HepG2 (cell line): Measurements from ENCODE around the gene HELZ2. TPM values are rescaled to one million over a fixed set of nuclear protein-coding genes. Genes with fewer than 3 reads are reported as not detected.
A peak's percentile ranks its signal among the peaks of the same experiment; 100 is the strongest.

Experiments
- AKAP8 ChIP-seq: sonication (generic); formaldehyde crosslinking; IDR thresholded peaks from 2 replicates; pipeline ENCODE4 v1.5.1; 2020; ENCODE audit warnings: mild to moderate bottlenecking, missing genetic modification reagents
- CREBL2 ChIP-seq: sonication (generic); formaldehyde crosslinking; IDR thresholded peaks from 2 replicates; pipeline ENCODE4 v1.8.1; 2023; ENCODE audit warnings: missing genetic modification reagents, mild to moderate bottlenecking, borderline replicate concordance
- DNMT1 ChIP-seq: sonication (generic); formaldehyde crosslinking; IDR thresholded peaks from 2 replicates; pipeline ENCODE4 v1.5.1; 2020; ENCODE audit warnings: mild to moderate bottlenecking, missing genetic modification reagents
- RERE ChIP-seq: IDR thresholded peaks from 2 replicates; pipeline ENCODE4 v1.6.1; 2016; ENCODE audit warnings: low read depth, missing genetic modification reagents, missing compliant biosample characterization
- SIN3B ChIP-seq: fragments of 150-350 bp; IDR thresholded peaks from 2 replicates; pipeline ENCODE4 v1.6.1; 2014; ENCODE audit warnings: low read length
- TBX2 ChIP-seq: sonication (generic); formaldehyde crosslinking; IDR thresholded peaks from 2 replicates; pipeline ENCODE4 v1.5.0; 2020; ENCODE audit warnings: missing genetic modification reagents, mild to moderate bottlenecking, borderline replicate concordance
- ZNF431 ChIP-seq: sonication (generic); formaldehyde crosslinking; IDR thresholded peaks from 2 replicates; pipeline ENCODE4 v1.9.0; 2022; ENCODE audit warnings: missing genetic modification reagents, low read depth, mild to moderate bottlenecking, borderline replicate concordance
- ZNF607 ChIP-seq: sonication (generic); formaldehyde crosslinking; IDR thresholded peaks from 2 replicates; pipeline ENCODE4 v1.5.1; 2020; ENCODE audit warnings: missing genetic modification reagents, mild to moderate bottlenecking, borderline replicate concordance
- ZNF780A ChIP-seq: sonication (generic); formaldehyde crosslinking; IDR thresholded peaks from 2 replicates; pipeline ENCODE4 v1.8.0; 2022; ENCODE audit warnings: mild to moderate bottlenecking, missing genetic modification reagents, moderate library complexity
- ZNF839 ChIP-seq: sonication (generic); formaldehyde crosslinking; IDR thresholded peaks from 2 replicates; pipeline ENCODE4 v1.4.0; 2020; ENCODE audit warnings: missing genetic modification reagents, mild to moderate bottlenecking, borderline replicate concordance
- polyA plus RNA-seq, 8 experiments: library from polyadenylated mRNA; depleted of rRNA in 3 of 8; stranded (reverse) in 7 of 8; unstranded in 1 of 8; fragments of >200 nt; fragmentation: Illumina TruSeq in 4 of 8; extraction: Trizol in 4 of 8; gene quantifications; 2 replicates each; pipeline versions ENCODE4 v1.2.1 to v1.2.3, GENCODE V29; 2011 to 2016; ENCODE audit warnings: low read depth in 4 of 8, missing spikeins in 1 of 8, mixed read lengths in 1 of 8; ENCODE audit not compliant: insufficient read depth in 1 of 8
- total RNA-seq, 5 experiments: library from RNA; depleted of rRNA; stranded (reverse); fragments of >200 nt; fragmentation: Illumina TruSeq; extraction: Trizol; gene quantifications; 2 replicates each; pipeline ENCODE4 v1.2.3, GENCODE V29; 2016; ENCODE audit warnings: low read depth in 1 of 5
- TF ChIP-seq, protein P1 (sequence below): fragments of 450-650 bp; IDR thresholded peaks from 2 replicates; pipeline ENCODE4 v1.6.1; 2017; ENCODE audit warnings: mild to moderate bottlenecking
- TF ChIP-seq, protein P2 (sequence below): sonication (generic); formaldehyde crosslinking; IDR thresholded peaks from 2 replicates; pipeline ENCODE4 v1.5.0; 2020; ENCODE audit warnings: mild to moderate bottlenecking, missing genetic modification reagents, borderline replicate concordance
- TF ChIP-seq, protein P3 (sequence below): sonication (generic); formaldehyde crosslinking; IDR thresholded peaks from 2 replicates; pipeline ENCODE4 v1.4.0; 2020; ENCODE audit warnings: missing genetic modification reagents, borderline replicate concordance

The HELZ2 gene
- total and polyA plus RNA-seq, 2 of the 13 experiments (the other 11 are each of a cell fraction or from before 2014, with no cell fraction given), result 9.6 to 10.1 TPM

DNA sequence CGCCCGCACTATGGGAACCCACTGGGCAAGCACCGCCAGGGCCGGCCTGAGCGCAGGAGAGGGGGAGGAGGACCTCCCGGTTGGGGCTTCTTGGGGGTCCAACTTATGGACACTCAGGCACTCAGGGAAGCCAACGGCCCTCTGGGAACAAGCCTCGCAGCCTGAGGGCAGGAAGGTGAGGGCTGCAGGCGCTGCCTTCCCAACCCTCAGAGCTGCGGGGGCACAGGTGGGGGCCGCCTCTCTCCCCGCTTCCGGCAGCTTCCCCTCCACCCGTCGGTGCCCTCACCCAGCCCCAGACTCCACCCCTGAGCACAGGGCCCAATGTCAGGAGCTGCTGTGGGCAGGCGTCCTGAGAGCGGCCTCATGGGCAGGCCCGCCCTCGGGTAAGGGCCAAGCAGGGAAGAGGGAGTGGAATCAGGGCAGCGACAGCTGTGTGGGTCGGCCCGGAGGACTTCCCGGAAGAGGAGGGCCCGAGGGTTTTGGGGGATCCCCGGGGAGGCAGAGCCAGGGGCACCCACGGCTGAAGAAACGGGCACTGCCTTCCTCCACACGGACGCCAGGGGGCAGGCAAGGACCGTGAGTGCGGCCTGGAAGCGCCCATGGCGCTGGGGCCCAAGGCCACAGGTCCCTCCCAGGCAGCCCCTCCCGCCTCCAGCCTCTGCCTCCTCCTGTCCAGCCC, 36.4 kb downstream of the HELZ2 start (continued):
- TF ChIP-seq, protein P1, sequence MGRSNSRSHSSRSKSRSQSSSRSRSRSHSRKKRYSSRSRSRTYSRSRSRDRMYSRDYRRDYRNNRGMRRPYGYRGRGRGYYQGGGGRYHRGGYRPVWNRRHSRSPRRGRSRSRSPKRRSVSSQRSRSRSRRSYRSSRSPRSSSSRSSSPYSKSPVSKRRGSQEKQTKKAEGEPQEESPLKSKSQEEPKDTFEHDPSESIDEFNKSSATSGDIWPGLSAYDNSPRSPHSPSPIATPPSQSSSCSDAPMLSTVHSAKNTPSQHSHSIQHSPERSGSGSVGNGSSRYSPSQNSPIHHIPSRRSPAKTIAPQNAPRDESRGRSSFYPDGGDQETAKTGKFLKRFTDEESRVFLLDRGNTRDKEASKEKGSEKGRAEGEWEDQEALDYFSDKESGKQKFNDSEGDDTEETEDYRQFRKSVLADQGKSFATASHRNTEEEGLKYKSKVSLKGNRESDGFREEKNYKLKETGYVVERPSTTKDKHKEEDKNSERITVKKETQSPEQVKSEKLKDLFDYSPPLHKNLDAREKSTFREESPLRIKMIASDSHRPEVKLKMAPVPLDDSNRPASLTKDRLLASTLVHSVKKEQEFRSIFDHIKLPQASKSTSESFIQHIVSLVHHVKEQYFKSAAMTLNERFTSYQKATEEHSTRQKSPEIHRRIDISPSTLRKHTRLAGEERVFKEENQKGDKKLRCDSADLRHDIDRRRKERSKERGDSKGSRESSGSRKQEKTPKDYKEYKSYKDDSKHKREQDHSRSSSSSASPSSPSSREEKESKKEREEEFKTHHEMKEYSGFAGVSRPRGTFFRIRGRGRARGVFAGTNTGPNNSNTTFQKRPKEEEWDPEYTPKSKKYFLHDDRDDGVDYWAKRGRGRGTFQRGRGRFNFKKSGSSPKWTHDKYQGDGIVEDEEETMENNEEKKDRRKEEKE, result no peak
- TF ChIP-seq CREBL2 (CRISPR knock-in tag), result peak; percentile 56; the same call in 1 of the 2 replicates
- TF ChIP-seq ZNF431 (CRISPR knock-in tag), result peak; percentile 80
- TF ChIP-seq, protein P2, sequence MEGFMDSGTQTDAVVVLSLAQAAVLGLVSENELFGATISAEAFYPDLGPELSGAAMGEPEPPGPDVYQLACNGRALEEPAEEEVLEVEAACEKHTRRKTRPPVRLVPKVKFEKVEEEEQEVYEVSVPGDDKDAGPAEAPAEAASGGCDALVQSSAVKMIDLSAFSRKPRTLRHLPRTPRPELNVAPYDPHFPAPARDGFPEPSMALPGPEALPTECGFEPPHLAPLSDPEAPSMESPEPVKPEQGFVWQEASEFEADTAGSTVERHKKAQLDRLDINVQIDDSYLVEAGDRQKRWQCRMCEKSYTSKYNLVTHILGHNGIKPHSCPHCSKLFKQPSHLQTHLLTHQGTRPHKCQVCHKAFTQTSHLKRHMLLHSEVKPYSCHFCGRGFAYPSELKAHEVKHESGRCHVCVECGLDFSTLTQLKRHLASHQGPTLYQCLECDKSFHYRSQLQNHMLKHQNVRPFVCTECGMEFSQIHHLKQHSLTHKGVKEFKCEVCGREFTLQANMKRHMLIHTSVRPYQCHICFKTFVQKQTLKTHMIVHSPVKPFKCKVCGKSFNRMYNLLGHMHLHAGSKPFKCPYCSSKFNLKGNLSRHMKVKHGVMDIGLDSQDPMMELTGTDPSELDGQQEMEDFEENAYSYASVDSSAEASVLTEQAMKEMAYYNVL (CRISPR knock-in tag), result peak; percentile 67; the same call in 1 of the 2 replicates
- TF ChIP-seq, protein P3, sequence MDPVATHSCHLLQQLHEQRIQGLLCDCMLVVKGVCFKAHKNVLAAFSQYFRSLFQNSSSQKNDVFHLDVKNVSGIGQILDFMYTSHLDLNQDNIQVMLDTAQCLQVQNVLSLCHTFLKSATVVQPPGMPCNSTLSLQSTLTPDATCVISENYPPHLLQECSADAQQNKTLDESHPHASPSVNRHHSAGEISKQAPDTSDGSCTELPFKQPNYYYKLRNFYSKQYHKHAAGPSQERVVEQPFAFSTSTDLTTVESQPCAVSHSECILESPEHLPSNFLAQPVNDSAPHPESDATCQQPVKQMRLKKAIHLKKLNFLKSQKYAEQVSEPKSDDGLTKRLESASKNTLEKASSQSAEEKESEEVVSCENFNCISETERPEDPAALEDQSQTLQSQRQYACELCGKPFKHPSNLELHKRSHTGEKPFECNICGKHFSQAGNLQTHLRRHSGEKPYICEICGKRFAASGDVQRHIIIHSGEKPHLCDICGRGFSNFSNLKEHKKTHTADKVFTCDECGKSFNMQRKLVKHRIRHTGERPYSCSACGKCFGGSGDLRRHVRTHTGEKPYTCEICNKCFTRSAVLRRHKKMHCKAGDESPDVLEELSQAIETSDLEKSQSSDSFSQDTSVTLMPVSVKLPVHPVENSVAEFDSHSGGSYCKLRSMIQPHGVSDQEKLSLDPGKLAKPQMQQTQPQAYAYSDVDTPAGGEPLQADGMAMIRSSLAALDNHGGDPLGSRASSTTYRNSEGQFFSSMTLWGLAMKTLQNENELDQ (CRISPR knock-in tag), result no peak
- TF ChIP-seq ZNF780A (CRISPR knock-in tag), result no peak
- TF ChIP-seq TBX2 (CRISPR knock-in tag), result peak; percentile 81
- peak; percentile 84 for TF ChIP-seq AKAP8 (CRISPR knock-in tag)
- peak; percentile 63; the same call in 1 of the 2 replicates for TF ChIP-seq ZNF607
- peak; percentile 80 for TF ChIP-seq SIN3B
- peak; percentile 94; the same call in 1 of the 2 replicates for TF ChIP-seq ZNF839 (CRISPR knock-in tag)
- no peak for TF ChIP-seq RERE (CRISPR knock-in tag)
- TF ChIP-seq DNMT1 (CRISPR knock-in tag), result peak; percentile 94
